ENCODE measurements around the gene PROSER2. TPM values are rescaled to one million over a fixed set of nuclear protein-coding genes. Genes with fewer than 3 reads are reported as not detected.

The PROSER2 gene
- total and polyA plus RNA-seq, 9 of the 15 experiments (the other 6 are each of a cell fraction or from before 2014, with no cell fraction given), result 0.62 to 14.8 (median 2.9) TPM

GRCh38 chr10:11884706-11885423, 61.7 kb downstream of the PROSER2 start:
- peaks cover 8 to 37% of the 10 kb centered on the region in 2 experiments; a peak in 4 of 5 replicates for H3K4me1 ChIP-seq (replicated peaks in 1 of 2; ENCODE audit: control insufficient read depth in 2 of 2, insufficient read depth in 2 of 2, low read length in 2 of 2)
- BruUV-seq (replicated peaks), result TSS peak; percentile 33
- 71% methylated on average over 5 of the region's 7 CpGs for WGBS (ENCODE audit: insufficient coverage, low coverage, missing lambda C conversion rate)
- in situ Hi-C loops (cut with MboI) (no loop called here), intact Hi-C loops (cut with micrococcal nuclease) (no loop called here)
- H3K4me2 ChIP-seq (ENCODE audit: insufficient read depth, low read length), result no peak overlapping the region
- FAIRE-seq (no peak), ATAC-seq (no peak), DNase-seq (ENCODE audit: extremely low read depth in 1 of 4, low spot score in 3 of 4) (peak in 1 of 4 experiments; percentile 43)
- no peak overlapping the region for H3K4me3 ChIP-seq
- ChIA-PET POLR2A (interaction anchor here (0.7 to 2.0 kb wide), 3 partner anchors 10 to 219 kb away, joined by 4 to 8 read pairs (median 5); no protein-coding TSS in a partner anchor), CTCF (ENCODE audit: low intra/inter-chr PET ratio) (no interaction called here)
- no peak for TF ChIP-seq RBM17 (IDR thresholded peaks at IDR 0.05; ENCODE audit: borderline replicate concordance, low read depth, low read length)
- TF ChIP-seq, protein P1, sequence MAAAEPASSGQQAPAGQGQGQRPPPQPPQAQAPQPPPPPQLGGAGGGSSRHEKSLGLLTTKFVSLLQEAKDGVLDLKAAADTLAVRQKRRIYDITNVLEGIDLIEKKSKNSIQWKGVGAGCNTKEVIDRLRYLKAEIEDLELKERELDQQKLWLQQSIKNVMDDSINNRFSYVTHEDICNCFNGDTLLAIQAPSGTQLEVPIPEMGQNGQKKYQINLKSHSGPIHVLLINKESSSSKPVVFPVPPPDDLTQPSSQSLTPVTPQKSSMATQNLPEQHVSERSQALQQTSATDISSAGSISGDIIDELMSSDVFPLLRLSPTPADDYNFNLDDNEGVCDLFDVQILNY (CRISPR knock-in tag; IDR thresholded peaks at IDR 0.05), result no peak
- TF ChIP-seq L3MBTL2 (IDR thresholded peaks at IDR 0.05), result no peak
- no peak for TF ChIP-seq MYNN (IDR thresholded peaks at IDR 0.05)
- TF ChIP-seq MYNN (CRISPR knock-in tag; IDR thresholded peaks at IDR 0.05), result no peak
- TF ChIP-seq STAT5A (IDR thresholded peaks at IDR 0.05; ENCODE audit: borderline replicate concordance, low read length), result no peak
- TF ChIP-seq HNRNPL (IDR thresholded peaks at IDR 0.05; ENCODE audit: low read depth, low read length), result no peak
- peak; percentile 50 for TF ChIP-seq POLR2G (IDR thresholded peaks at IDR 0.05; ENCODE audit: low read depth, low read length)
- no peak for TF ChIP-seq NONO (IDR thresholded peaks at IDR 0.05; ENCODE audit: low read depth in 2 of 2, low read length in 1 of 2)
- 0 out of 2 replicates have a peak, but pooled peaks have one; percentile 26 for TF ChIP-seq SUPT5H (IDR thresholded peaks at IDR 0.05)
- no peak for TF ChIP-seq SIN3B (IDR thresholded peaks at IDR 0.05; ENCODE audit: low read depth)
- TF ChIP-seq KLF10 (CRISPR knock-in tag; IDR thresholded peaks at IDR 0.05), result no peak
- TF ChIP-seq ARID1B (IDR thresholded peaks at IDR 0.05), result no peak
- TF ChIP-seq POLR2AphosphoS2 (IDR thresholded peaks at IDR 0.05; ENCODE audit: low read length), result peak; percentile 13; the same call in 1 of the 2 replicates
- peak; percentile 36; the same call in 1 of the 2 replicates for TF ChIP-seq RBFOX2 (IDR thresholded peaks at IDR 0.05; ENCODE audit: low read depth, low read length)
- no peaks in the 10 kb centered on the region for H3K27me3 ChIP-seq (ENCODE audit: control insufficient read depth in 2 of 2, insufficient read depth in 2 of 2, low read length in 2 of 2)
- peaks cover 53% of the 10 kb centered on the region for H3K36me3 ChIP-seq (ENCODE audit: control insufficient read depth, insufficient read depth, low read length)
- H3K9me1 ChIP-seq (ENCODE audit: control insufficient read depth, insufficient read depth, low read length), result peaks cover 3% of the 10 kb centered on the region
- H2AFZ ChIP-seq (ENCODE audit: low read depth, low read length), result no peak overlapping the region
- H4K20me1 ChIP-seq (replicated peaks; ENCODE audit: control insufficient read depth, insufficient read depth, low read length), result peaks cover 8% of the 10 kb centered on the region
- peaks cover 95% of the 10 kb centered on the region for H3K79me2 ChIP-seq (ENCODE audit: control insufficient read depth, insufficient read depth, low read length)
- H3K9ac ChIP-seq (ENCODE audit: insufficient read depth in 1 of 2, low read depth in 2 of 2, low read length in 2 of 2), result no peak overlapping the region
- no peak overlapping the region for H3K27ac ChIP-seq (ENCODE audit: extremely low read depth, low read depth, low read length)
- H3K9me3 ChIP-seq (replicated peaks; ENCODE audit: control insufficient read depth, insufficient read depth, low read depth, low read length), result no peaks in the 10 kb centered on the region
